SH-SY5Y (cell line): ENCODE measurements around the gene SH3D19.

Experiments used
- GATA2 ChIP-seq: IDR thresholded peaks from 2 replicates; pipeline ENCODE4 v1.6.1; 2011; ENCODE audit warnings: mild to moderate bottlenecking, low read depth, low read length
- GATA3 ChIP-seq: IDR thresholded peaks from 2 replicates; pipeline ENCODE4 v1.6.1; 2011; ENCODE audit warnings: low read depth, mild to moderate bottlenecking, low read length, moderate library complexity

DNA sequence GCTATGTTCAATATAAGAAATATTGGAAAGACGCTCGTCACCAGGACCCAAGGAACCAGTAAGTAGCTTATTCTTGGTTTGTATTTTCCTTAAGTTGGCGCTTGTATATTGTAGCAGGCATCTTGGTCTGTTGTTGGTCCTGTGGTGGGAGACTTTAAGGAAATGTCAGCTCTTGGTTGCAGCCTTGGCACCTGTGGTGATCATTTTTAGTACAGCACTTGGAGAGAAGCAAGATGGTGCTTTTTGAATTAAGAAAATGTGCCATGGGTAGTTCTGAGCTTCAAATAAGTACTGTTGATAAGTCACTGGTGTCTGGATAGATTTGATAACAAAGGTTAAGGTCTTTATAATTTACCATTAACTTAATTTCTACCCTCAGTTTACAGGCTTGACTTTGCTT lies 224.9 kb downstream of the SH3D19 start:
- TF ChIP-seq GATA2 (no peak), GATA3 (no peak)
